ENCODE data around the gene ID1. TPM values are rescaled to one million over a fixed set of nuclear protein-coding genes. Genes with fewer than 3 reads are reported as not detected.

ID1 gene
- total RNA-seq, 2 donors from 2014 or later: 356 to 514 TPM

DNA sequence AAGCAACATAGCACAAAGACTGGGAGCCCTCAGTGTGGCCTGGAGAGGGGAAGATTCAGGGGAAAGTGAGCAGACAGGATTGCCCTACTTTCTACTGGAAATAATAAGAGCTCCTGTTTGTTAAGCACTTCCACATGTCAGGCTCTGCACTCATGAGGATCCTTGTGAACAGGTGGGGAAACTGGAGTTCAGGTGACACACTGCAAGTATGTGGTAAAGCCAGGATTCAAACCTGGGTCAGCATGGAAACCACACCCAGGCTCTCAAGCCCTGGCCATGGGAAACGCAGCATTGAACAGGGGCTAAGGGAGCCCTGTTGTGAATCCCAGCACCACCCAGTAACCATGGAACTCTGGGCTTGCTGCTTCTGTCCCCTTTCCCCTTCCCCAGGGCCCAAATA is 42.8 kb upstream of the ID1 start:
- intact Hi-C loops (cut with DNase I): loop anchor here (2.0 kb wide), 1 partner anchor 51 kb away; no protein-coding TSS in a partner anchor
- Histone ChIP-seq H3K4me3 (no peak overlapping the region), H3K36me3 (peaks cover 4 to 7% of the 10 kb centered on the region in 2 donors), H3K27me3 (replicated peaks; ENCODE audit: insufficient read depth) (no peaks in the 10 kb centered on the region), H3K27ac (no peak overlapping the region), H3K9me3 (no peaks in the 10 kb centered on the region), H3K4me1 (replicated peaks) (no peaks in the 10 kb centered on the region)
- TF ChIP-seq POLR2A (IDR thresholded peaks at IDR 0.05) (no peak), POLR2AphosphoS5 (IDR thresholded peaks at IDR 0.05) (no peak)
- TF ChIP-seq, protein P1, sequence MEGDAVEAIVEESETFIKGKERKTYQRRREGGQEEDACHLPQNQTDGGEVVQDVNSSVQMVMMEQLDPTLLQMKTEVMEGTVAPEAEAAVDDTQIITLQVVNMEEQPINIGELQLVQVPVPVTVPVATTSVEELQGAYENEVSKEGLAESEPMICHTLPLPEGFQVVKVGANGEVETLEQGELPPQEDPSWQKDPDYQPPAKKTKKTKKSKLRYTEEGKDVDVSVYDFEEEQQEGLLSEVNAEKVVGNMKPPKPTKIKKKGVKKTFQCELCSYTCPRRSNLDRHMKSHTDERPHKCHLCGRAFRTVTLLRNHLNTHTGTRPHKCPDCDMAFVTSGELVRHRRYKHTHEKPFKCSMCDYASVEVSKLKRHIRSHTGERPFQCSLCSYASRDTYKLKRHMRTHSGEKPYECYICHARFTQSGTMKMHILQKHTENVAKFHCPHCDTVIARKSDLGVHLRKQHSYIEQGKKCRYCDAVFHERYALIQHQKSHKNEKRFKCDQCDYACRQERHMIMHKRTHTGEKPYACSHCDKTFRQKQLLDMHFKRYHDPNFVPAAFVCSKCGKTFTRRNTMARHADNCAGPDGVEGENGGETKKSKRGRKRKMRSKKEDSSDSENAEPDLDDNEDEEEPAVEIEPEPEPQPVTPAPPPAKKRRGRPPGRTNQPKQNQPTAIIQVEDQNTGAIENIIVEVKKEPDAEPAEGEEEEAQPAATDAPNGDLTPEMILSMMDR (IDR thresholded peaks at IDR 0.05): no peak
- no peak for DNase-seq (ENCODE audit: low spot score)
- 63% methylated on average over 1 of the region's 1 CpG for WGBS

DNA sequence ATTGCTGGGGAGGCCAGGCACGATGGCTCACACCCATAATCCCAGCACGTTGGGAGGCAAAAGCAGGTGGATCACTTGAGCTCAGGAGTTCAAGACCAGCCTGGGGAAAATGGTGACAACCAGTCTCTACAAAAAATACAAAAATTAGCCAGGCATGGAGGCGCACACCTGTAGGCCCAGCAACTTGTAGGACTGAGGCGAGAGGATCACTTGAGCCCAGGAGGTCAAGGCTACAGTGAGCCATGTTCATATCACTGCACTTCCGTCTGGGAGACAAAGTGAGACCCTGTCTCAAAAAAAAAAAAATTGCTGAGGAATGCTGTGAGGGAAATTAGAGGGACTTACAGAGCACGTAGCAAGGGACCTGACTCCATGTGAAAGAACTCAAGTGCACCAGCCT is 40.8 kb upstream of the ID1 start:
- Histone ChIP-seq H3K36me3 (peaks cover 4 to 7% of the 10 kb centered on the region in 2 donors), H3K27me3 (replicated peaks; ENCODE audit: insufficient read depth) (no peaks in the 10 kb centered on the region), H3K4me3 (no peak overlapping the region), H3K9me3 (no peaks in the 10 kb centered on the region), H3K4me1 (replicated peaks) (no peaks in the 10 kb centered on the region), H3K27ac (no peak overlapping the region)
- 86% methylated on average over 6 of the region's 6 CpGs for WGBS
- TF ChIP-seq POLR2AphosphoS5 (IDR thresholded peaks at IDR 0.05) (no peak), POLR2A (IDR thresholded peaks at IDR 0.05) (no peak)
- TF ChIP-seq, protein P1 (IDR thresholded peaks at IDR 0.05): no peak
- intact Hi-C loops (cut with DNase I): no loop called here
- no peak for DNase-seq (ENCODE audit: low spot score)

DNA sequence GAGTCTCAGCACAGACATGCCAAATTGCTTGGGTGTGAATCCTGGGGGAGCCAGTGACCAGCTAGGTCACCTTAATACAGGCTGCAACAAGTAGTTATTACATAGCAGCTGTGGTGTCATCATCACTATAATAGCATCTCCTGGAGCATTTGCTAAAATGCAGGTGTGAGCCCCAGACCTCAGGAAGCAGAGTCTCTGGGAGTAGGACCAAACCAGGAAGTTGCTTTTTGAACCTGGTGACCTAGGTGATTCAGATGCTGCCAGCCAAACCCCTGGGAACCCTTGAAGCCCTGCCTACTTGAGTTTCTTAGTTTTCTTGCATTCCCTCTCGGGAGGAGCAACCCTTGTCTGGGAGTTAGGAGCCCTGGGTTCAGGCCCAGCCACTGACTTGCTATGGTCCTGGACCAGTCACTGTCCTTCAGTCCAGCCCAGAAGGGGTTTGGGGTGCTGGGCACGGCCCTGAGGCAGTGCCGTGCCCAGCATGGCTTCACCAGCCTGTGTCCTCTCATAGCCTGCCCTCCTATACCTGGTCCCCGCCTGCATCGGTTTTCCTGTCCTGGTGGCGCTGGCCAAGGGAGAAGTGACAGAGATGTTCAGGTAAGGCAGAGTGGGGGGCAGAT is 39.3 kb upstream of the ID1 start:
- Histone ChIP-seq H3K4me3 (no peak overlapping the region), H3K9me3 (no peaks in the 10 kb centered on the region), H3K27ac (no peak overlapping the region), H3K4me1 (replicated peaks) (no peaks in the 10 kb centered on the region), H3K36me3 (peaks cover 4 to 7% of the 10 kb centered on the region in 2 donors), H3K27me3 (replicated peaks; ENCODE audit: insufficient read depth) (no peaks in the 10 kb centered on the region)
- 85% methylated on average over 6 of the region's 6 CpGs for WGBS
- TF ChIP-seq POLR2AphosphoS5 (IDR thresholded peaks at IDR 0.05) (no peak), POLR2A (IDR thresholded peaks at IDR 0.05) (no peak)
- TF ChIP-seq, protein P1 (IDR thresholded peaks at IDR 0.05): no peak
- intact Hi-C loops (cut with DNase I): no loop called here
- no peak for DNase-seq (ENCODE audit: low spot score)

DNA sequence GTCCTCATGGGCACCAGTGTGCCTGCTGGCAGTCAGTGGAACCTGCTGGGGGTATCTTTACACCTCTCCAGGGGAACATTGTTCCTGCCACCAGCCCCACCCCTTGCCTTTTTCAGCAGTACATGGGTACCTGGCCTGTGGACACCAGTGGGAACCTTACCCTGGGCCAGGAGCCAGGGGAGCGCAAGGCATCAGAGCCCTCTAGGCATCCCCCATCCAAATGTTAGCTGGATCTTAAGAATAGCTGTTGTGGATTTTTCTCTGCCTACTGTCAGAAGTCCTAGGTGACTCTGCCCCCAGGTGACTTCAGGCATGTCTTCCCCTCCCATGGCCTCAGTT is 38.8 kb upstream of the ID1 start:
- no peak for DNase-seq (ENCODE audit: low spot score)

More for the DNA sequence above, 38.8 kb upstream of the ID1 start:
- intact Hi-C loops (cut with DNase I): no loop called here
- WGBS: 100% methylated on average over 1 of the region's 1 CpG
- no peak overlapping the region for H3K4me3 ChIP-seq
- no peak overlapping the region for H3K27ac ChIP-seq
- H3K27me3 ChIP-seq (replicated peaks; ENCODE audit: insufficient read depth): no peaks in the 10 kb centered on the region
- H3K4me1 ChIP-seq (replicated peaks): no peaks in the 10 kb centered on the region
- H3K36me3 ChIP-seq: peaks cover 4 to 7% of the 10 kb centered on the region in 2 donors
- no peaks in the 10 kb centered on the region for H3K9me3 ChIP-seq
- TF ChIP-seq POLR2AphosphoS5 (IDR thresholded peaks at IDR 0.05) (no peak), POLR2A (IDR thresholded peaks at IDR 0.05) (no peak)
- TF ChIP-seq, protein P1 (IDR thresholded peaks at IDR 0.05): no peak
